ENCODE results near the gene EEIG1.

EEIG1 gene

DNA sequence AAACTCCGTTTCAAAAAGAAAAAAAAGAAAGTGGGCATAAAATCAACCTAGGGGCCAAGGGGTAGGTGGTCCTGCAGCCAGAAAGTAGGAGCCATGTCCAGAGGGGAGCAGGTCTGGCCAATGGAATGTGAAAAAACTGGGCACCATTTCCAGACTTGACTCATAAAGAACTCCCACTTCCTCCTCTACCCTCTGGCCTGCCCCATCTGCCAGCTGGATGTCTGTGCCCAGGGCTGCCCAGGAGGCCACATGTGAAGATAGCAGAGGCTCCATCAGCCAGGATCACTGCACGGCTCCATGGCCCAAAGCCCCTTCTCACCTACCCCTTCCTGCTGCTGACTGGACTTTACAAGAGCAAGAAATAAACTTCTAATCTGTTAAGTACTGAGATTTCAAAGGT, 42.1 kb upstream of the EEIG1 start:
- peak; percentile 45 for DNase-seq (ENCODE audit: low read depth)
- H3K4me3 ChIP-seq (replicated peaks; ENCODE audit: low read depth, low read length), result no peak overlapping the region
- TF ChIP-seq, protein P1, sequence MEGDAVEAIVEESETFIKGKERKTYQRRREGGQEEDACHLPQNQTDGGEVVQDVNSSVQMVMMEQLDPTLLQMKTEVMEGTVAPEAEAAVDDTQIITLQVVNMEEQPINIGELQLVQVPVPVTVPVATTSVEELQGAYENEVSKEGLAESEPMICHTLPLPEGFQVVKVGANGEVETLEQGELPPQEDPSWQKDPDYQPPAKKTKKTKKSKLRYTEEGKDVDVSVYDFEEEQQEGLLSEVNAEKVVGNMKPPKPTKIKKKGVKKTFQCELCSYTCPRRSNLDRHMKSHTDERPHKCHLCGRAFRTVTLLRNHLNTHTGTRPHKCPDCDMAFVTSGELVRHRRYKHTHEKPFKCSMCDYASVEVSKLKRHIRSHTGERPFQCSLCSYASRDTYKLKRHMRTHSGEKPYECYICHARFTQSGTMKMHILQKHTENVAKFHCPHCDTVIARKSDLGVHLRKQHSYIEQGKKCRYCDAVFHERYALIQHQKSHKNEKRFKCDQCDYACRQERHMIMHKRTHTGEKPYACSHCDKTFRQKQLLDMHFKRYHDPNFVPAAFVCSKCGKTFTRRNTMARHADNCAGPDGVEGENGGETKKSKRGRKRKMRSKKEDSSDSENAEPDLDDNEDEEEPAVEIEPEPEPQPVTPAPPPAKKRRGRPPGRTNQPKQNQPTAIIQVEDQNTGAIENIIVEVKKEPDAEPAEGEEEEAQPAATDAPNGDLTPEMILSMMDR (IDR thresholded peaks at IDR 0.05; ENCODE audit: low read length, missing control alignments), result no peak

DNA sequence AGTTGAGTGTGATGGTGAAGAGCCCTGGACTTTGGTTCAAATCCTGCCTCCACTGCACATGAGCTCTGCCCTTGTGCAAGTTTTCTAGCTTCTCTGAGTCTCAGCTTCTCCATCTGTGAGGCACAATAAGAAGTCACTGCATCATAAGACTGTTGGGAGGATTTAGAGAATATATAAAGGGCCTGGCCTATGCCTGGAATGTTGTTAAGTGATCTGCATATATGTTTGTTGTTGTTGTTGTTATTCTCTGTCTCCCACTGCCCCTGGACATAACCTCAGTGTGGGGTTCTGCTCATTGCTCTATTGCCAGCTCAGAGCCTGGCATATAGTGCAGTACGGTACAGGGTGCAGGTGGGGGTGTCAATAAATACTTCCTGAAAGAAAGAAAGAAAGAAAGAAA, 40.3 kb upstream of the EEIG1 start:
- H3K4me3 ChIP-seq (replicated peaks; ENCODE audit: low read depth, low read length), result no peak overlapping the region
- DNase-seq (ENCODE audit: low read depth), result no peak
- TF ChIP-seq, protein P1 (IDR thresholded peaks at IDR 0.05; ENCODE audit: low read length, missing control alignments), result no peak

DNA sequence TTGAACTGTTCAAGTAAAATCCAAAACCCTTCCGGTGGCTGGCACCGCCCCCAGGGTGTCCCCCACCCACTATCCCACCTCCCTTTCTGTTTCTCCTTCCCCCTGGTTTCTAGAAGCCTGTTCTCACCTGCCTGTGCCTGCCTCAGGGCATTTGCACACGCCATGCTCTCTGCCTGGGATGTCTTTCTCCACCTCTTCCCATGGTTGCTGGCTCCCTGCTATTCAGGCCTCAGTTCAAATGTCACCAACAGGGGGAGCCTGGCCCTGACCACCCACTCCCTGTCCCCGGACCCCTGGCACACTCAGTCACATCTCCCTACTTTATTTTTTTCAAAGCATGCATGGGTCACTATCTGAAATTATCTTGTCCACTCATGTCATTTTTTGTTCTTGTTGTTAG, 39.9 kb upstream of the EEIG1 start:
- no peak for DNase-seq (ENCODE audit: low read depth)
- TF ChIP-seq, protein P1 (IDR thresholded peaks at IDR 0.05; ENCODE audit: low read length, missing control alignments), result peak; percentile 32
- H3K4me3 ChIP-seq (replicated peaks; ENCODE audit: low read depth, low read length), result no peak overlapping the region

DNA sequence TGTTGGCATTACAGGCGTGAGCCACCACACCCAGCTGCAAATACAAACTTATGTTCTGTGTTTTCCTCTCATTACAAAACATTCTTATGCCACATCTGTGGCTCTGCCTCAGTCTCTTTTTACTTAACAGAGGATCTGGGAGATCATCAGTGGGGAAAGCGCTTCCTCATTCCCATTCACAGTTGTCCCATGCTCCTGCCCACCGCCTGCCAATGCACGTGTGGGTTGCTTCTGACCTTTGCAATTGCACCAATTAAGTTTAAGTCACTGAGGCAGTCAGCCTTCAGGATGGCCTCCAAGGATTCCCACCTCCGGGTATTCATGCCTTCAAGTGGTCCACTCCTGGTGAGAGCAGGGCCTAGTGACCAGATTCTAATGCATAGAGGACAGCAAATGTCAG, 34.9 kb upstream of the EEIG1 start:
- no peak for DNase-seq (ENCODE audit: low read depth)
- TF ChIP-seq, protein P1 (IDR thresholded peaks at IDR 0.05; ENCODE audit: low read length, missing control alignments), result no peak
- H3K4me3 ChIP-seq (replicated peaks; ENCODE audit: low read depth, low read length), result no peak overlapping the region

DNA sequence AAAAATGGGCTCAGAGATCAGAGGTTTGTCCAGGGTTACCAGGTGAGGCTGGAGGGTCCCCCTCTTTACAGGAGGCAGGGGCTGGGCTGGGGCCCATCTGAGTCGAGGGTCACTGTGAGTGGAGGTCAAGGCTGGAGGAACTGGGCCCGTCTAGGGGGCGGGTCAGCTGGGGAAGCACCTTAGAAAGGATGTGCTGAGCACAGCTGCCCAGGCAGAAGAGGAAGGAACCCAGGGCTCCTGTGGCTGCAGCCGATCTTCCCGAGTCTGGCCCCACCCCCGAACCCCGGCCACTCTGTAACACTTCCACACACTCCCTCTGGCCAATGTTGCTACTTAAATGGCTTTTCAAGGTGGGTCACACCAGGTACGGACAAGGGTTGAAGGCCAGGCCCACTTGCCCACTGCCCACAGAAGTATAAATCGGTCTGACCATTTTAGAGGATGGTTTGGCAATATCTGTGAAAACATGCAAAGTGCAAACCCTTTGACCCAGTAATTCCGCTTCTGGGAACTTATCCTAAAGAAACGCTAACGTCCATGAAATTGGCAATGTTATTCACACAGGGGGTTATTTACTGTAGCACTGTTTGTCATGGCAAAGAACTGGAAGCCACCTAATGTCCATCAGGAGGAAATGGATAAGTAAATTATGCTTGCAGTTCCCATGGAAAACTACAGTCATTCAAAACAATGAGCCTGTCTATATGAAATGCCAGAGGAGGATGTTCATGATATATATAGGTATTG, 30.5 kb upstream of the EEIG1 start:
- TF ChIP-seq, protein P1 (IDR thresholded peaks at IDR 0.05; ENCODE audit: low read length, missing control alignments), result no peak
- no peak overlapping the region for H3K4me3 ChIP-seq (replicated peaks; ENCODE audit: low read depth, low read length)
- DNase-seq (ENCODE audit: low read depth), result no peak

DNA sequence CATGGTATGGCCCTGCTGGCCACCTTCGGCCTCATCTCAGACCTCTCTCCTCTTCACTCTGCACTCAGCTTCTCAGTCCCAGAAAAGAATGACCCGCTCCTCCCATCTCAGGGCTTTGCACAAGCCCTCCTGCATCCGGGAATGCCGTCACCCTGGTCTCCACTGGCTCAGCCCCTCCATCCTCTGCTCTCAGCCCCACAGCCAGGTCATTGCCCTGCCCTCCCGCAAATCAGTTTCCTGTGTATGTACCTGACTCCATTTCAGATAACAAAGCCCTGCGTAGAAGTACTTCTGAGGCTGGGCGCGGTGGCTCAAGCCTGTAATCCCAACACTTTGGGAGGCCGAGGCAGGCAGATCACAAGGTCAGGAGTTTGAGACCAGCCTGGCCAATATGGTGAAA, 28.9 kb upstream of the EEIG1 start:
- TF ChIP-seq, protein P1 (IDR thresholded peaks at IDR 0.05; ENCODE audit: low read length, missing control alignments), result no peak
- H3K4me3 ChIP-seq (replicated peaks; ENCODE audit: low read depth, low read length), result no peak overlapping the region
- no peak for DNase-seq (ENCODE audit: low read depth)

DNA sequence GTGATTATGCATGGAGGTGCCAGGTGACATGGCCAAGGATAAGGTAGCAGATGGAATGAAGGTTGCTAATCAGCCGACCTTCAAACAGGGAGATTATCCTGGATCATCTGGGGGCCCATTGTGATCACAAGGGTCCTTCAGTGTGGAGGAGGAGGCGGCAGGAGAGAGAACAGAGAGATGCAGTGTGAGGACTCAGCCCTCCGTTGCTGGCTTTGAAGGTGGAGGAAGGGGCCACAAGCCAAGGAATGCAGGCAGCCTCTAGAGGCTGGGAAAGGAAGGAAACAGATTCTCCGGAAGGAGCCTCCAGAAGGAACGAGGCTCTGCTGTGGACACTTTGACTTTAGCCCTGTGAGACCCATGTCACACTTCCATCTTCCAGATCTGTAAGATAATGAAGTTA, 27.4 kb upstream of the EEIG1 start:
- H3K4me3 ChIP-seq (replicated peaks; ENCODE audit: low read depth, low read length), result no peak overlapping the region
- DNase-seq (ENCODE audit: low read depth), result no peak
- TF ChIP-seq, protein P1 (IDR thresholded peaks at IDR 0.05; ENCODE audit: low read length, missing control alignments), result no peak
